Prostate gland (tissue), 2 donors: Measurements from ENCODE around the gene E2F2. TPM values are rescaled to one million over a fixed set of nuclear protein-coding genes. Genes with fewer than 3 reads are reported as not detected.

Experiments
- DNase-seq: peaks from one replicate; pipeline ENCODE4 v3.0.0-alpha.2; 2019; ENCODE audit warnings: low spot score
- H3K27ac ChIP-seq, 2 donors: fragments of 200-600 bp; sonication (generic); 2 replicates each; pipeline ENCODE4 v1.5.1; 2017 to 2019
- H3K27me3 ChIP-seq: fragments of 200-600 bp; sonication (generic); replicated peaks from 2 replicates; pipeline ENCODE4 v1.5.1; 2019; ENCODE audit not compliant: insufficient read depth
- H3K36me3 ChIP-seq, 2 donors: fragments of 200-600 bp; sonication (generic); 1 replicate in 1 of 2; 2 replicates in 1 of 2; pipeline versions ENCODE4 v1.5.1 to v1.8.1; 2017 to 2019
- H3K4me1 ChIP-seq: fragments of 200-600 bp; sonication (generic); replicated peaks from 2 replicates; pipeline ENCODE4 v1.5.1; 2019
- H3K4me3 ChIP-seq, 2 donors: fragments of 200-600 bp; sonication (generic); 2 replicates each; pipeline ENCODE4 v1.5.1; 2017 to 2019
- H3K9me3 ChIP-seq: fragments of 200-600 bp; sonication (generic); 2 replicates; pipeline ENCODE4 v1.5.1; 2017
- CTCF ChIP-seq, 4 experiments: fragments of 200-600 bp in 2 of 4; fragments of 450-650 bp in 2 of 4; sonication (generic) in 2 of 4; IDR thresholded peaks; 1 replicate in 3 of 4; 2 replicates in 1 of 4; pipeline ENCODE4 v1.5.1; 2016 to 2019; ENCODE audit warnings: antibody characterized with exemption in 4 of 4, mild to moderate bottlenecking in 2 of 4, moderate library complexity in 2 of 4
- POLR2A ChIP-seq: fragments of 450-650 bp; IDR thresholded peaks from one replicate; pipeline ENCODE4 v1.6.1; 2016; ENCODE audit warnings: antibody characterized with exemption, mild to moderate bottlenecking
- POLR2AphosphoS5 ChIP-seq: sonication (generic); formaldehyde crosslinking; IDR thresholded peaks from one replicate; pipeline ENCODE4 v1.6.1; 2017; ENCODE audit warnings: antibody characterized with exemption
- WGBS: methylation state at CpG from one replicate; pipeline ENCODE4 v1.1.5; 2018; 5-methylcytosine and 5-hydroxymethylcytosine counted together
- intact Hi-C: fragments of 100-400 bp; cut with DNase I; formaldehyde crosslinking; loops from one replicate; pipeline ENCODE4 v1.14.2; 2022
- total RNA-seq, 2 donors: library from RNA; depleted of rRNA; stranded (reverse); fragments of >200 nt; gene quantifications; one replicate each; pipeline ENCODE4 v1.1.0, GENCODE V29; 2016

E2F2 gene
- total RNA-seq, 2 donors from 2014 or later: 1.0 to 4.1 TPM

DNA sequence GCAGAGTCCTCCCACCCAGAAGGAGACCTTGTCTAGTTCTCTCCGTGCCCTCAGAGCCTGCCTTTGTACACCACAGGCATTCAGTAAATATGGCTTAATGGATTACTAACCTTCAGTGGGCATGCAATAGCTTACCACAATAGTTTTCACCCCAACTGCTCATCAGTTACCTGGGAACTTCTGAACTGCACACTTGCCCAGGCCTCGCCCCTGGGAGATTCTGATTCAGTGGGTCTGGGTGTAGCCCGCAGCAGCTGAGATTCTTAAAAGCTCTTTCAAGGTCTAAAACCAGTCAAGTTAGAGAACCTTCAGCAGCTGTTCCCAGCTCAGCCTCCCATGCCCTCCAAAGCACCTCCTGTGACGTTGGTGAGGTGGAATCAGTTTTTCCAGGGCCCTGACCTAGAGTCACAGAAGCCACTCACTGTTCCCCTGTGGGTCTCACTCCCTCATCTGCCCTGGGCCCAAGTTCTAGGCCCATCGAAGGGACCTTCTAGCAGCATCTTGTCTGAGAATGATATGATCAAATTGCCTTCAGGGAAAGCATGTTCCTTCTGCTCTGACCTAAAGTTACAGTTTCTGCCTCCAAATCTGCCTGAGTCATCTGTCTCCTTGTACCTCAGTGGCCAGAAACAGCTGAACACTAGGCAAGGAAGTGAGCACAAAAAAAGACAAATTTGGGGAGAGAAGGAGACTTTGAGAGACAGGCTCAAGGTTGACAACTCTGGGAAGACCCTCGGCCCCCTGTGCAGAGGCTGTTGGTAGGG is 57.8 kb downstream of the E2F2 start:
- peaks cover 14% of the 10 kb centered on the region for H3K4me1 ChIP-seq
- no peaks in the 10 kb centered on the region for H3K36me3 ChIP-seq
- intact Hi-C loops: no loop called here
- no peaks in the 10 kb centered on the region for H3K9me3 ChIP-seq
- peak overlapping the region; percentile 30 to 38 for H3K27ac ChIP-seq
- H3K27me3 ChIP-seq: no peaks in the 10 kb centered on the region
- TF ChIP-seq CTCF (IDR thresholded peaks at IDR 0.05) (no peak), POLR2A (no peak), POLR2AphosphoS5 (no peak)
- no peak for DNase-seq
- 73% methylated on average over 6 of the region's 6 CpGs for WGBS
- no peak overlapping the region for H3K4me3 ChIP-seq

DNA sequence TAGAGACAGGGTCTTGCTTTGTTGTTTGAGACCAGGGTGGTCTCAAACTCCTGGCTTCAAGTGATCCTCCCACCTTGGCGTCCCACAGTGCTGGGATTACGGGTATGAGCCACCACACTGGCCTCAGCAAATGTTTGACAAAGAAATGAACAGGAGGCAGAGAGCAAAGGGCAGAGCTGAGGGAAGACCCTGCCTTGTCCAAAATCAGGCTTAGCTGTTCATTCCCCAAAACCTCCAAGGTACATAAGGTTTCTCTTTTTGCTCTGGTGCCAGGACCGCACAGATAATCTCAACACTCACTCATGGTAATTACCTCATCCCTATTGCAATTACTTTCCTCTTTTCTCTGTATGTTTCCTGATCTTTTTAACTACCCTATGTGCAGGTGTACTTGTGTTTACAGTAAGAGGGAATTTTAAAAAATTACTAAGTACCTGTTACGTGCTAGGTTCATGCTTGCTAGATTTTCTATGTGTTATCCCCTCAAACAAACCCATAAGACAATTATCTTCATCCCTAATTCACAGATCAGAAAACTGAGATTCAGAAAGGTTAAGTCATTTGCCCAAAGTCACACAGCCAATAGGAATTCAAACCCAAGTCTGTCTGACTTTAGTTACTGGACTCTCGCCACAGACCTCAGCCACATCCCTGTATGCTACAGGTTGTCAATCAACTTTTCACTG is 58.5 kb downstream of the E2F2 start:
- peak overlapping the region; percentile 30 to 38 for H3K27ac ChIP-seq
- 86% methylated on average over 5 of the region's 5 CpGs for WGBS

GRCh38 chr1:23471473-23472075 is 59.5 kb downstream of the E2F2 start:
- Histone ChIP-seq H3K27me3 (no peaks in the 10 kb centered on the region), H3K4me1 (peaks cover 14% of the 10 kb centered on the region), H3K27ac (peak overlapping the region in 1 of 2 donors; percentile 30), H3K9me3 (no peaks in the 10 kb centered on the region), H3K4me3 (no peak overlapping the region), H3K36me3 (no peaks in the 10 kb centered on the region)
- intact Hi-C loops: no loop called here
- no peak for DNase-seq
- 68% methylated on average over 4 of the region's 4 CpGs for WGBS
- TF ChIP-seq CTCF (IDR thresholded peaks at IDR 0.05) (no peak), POLR2A (no peak), POLR2AphosphoS5 (no peak)

More for the DNA sequence above, 58.5 kb downstream of the E2F2 start:
- no peaks in the 10 kb centered on the region for H3K36me3 ChIP-seq
- no peaks in the 10 kb centered on the region for H3K27me3 ChIP-seq
- TF ChIP-seq CTCF (IDR thresholded peaks at IDR 0.05): no peak
- no peak for TF ChIP-seq POLR2A
- TF ChIP-seq POLR2AphosphoS5: no peak
- DNase-seq: no peak
- no peaks in the 10 kb centered on the region for H3K9me3 ChIP-seq
- intact Hi-C loops: no loop called here
- no peak overlapping the region for H3K4me3 ChIP-seq
- H3K4me1 ChIP-seq: peaks cover 14% of the 10 kb centered on the region

GRCh38 chr1:23470282-23471070 is 60.6 kb downstream of the E2F2 start:
- Histone ChIP-seq H3K9me3 (no peaks in the 10 kb centered on the region), H3K36me3 (no peaks in the 10 kb centered on the region), H3K4me3 (no peak overlapping the region), H3K27ac (peak overlapping the region in 1 of 2 donors; percentile 28), H3K27me3 (no peaks in the 10 kb centered on the region), H3K4me1 (peaks cover 13% of the 10 kb centered on the region)
- intact Hi-C loops: no loop called here
- DNase-seq: no peak
- TF ChIP-seq CTCF (IDR thresholded peaks at IDR 0.05): no peak
- no peak for TF ChIP-seq POLR2AphosphoS5
- TF ChIP-seq POLR2A: no peak
- 74% methylated on average over 12 of the region's 12 CpGs for WGBS
